Endothelial cell of umbilical vein (primary cell): ENCODE results near the gene TBC1D14.

Experiments used
- CTCF ChIP-seq, 2 donors: IDR thresholded peaks; 1 replicate in 1 of 2; 2 replicates in 1 of 2; pipeline ENCODE4 v1.5.1; 2011; ENCODE audit warnings: low read length in 2 of 2, mild to moderate bottlenecking in 2 of 2, moderate library complexity in 2 of 2, control low read depth in 1 of 2, inconsistent platforms in 1 of 2, low read depth in 1 of 2; ENCODE audit not compliant: insufficient read depth in 1 of 2; ENCODE audit errors: extremely low read depth in 1 of 2
- MYC ChIP-seq: IDR thresholded peaks from one replicate; pipeline ENCODE4 v1.6.1; 2011; ENCODE audit warnings: mild to moderate bottlenecking, low read depth, low read length
- POLR2A ChIP-seq: IDR thresholded peaks from 2 replicates; pipeline ENCODE4 v1.6.1; 2012; ENCODE audit warnings: low read depth, mild to moderate bottlenecking, control low read depth, low read length

- TF ChIP-seq POLR2A (no peak), CTCF (IDR thresholded peaks at IDR 0.05; ENCODE audit: extremely low read depth in 1 of 2, insufficient read depth in 1 of 2, low read depth in 1 of 2, low read length in 2 of 2) (no peak), MYC (no peak)
These were observed 14.7 kb downstream of the TBC1D14 start for GRCh38 chr4:6924361-6924779.
